NT2/D1 (cell line): ENCODE data around the gene GPM6B.

Source experiments
- YY1 ChIP-seq: IDR thresholded peaks from 2 replicates; pipeline ENCODE4 v1.6.1; 2011; ENCODE audit not compliant: insufficient read length, insufficient read depth
- ZNF274 ChIP-seq: IDR thresholded peaks from 2 replicates; pipeline ENCODE4 v1.6.1; 2011; ENCODE audit warnings: mild to moderate bottlenecking, low read depth, low read length

- TF ChIP-seq YY1, result no peak
- TF ChIP-seq ZNF274, result no peak
These were observed 25.3 kb downstream of the GPM6B start for GRCh38 chrX:13791559-13791958.
